ENCODE data around the gene FUT8.

The FUT8 gene

GRCh38 chr14:65594153-65594881 lies 181.8 kb downstream of the FUT8 start:
- DNase-seq = no peak
- Mint-ChIP-seq H3K27ac (no peak overlapping the region), H3K4me1 (no peaks in the 10 kb centered on the region), H3K9me3 (peaks cover 2% of the 10 kb centered on the region), H3K4me3 (no peak overlapping the region), H3K36me3 (peaks cover 9% of the 10 kb centered on the region), H3K27me3 (no peaks in the 10 kb centered on the region)
- CTCF ChIA-PET = no interaction called here

- Mint-ChIP-seq H3K27ac (no peak overlapping the region), H3K4me1 (no peaks in the 10 kb centered on the region), H3K4me3 (no peak overlapping the region), H3K36me3 (peaks cover 9% of the 10 kb centered on the region), H3K27me3 (no peaks in the 10 kb centered on the region), H3K9me3 (peaks cover 2% of the 10 kb centered on the region)
- CTCF ChIA-PET = no interaction called here
- no peak for DNase-seq
Measured at GRCh38 chr14:65594882-65595237, 182.3 kb downstream of the FUT8 start.

- Mint-ChIP-seq H3K27ac (no peak overlapping the region), H3K27me3 (no peaks in the 10 kb centered on the region), H3K4me3 (no peak overlapping the region), H3K4me1 (no peaks in the 10 kb centered on the region), H3K36me3 (peaks cover 5% of the 10 kb centered on the region), H3K9me3 (peaks cover 1% of the 10 kb centered on the region)
- no peak for DNase-seq
- CTCF ChIA-PET = no interaction called here
Measured at GRCh38 chr14:65599375-65599774, 186.8 kb downstream of the FUT8 start.

- Mint-ChIP-seq H3K4me1 (no peaks in the 10 kb centered on the region), H3K9me3 (no peaks in the 10 kb centered on the region), H3K36me3 (peaks cover 2% of the 10 kb centered on the region), H3K27me3 (no peaks in the 10 kb centered on the region), H3K27ac (no peak overlapping the region), H3K4me3 (no peak overlapping the region)
- no peak for DNase-seq
- CTCF ChIA-PET = interaction anchor here (1.0 kb wide), 1 partner anchor 11 kb away, joined by 3 read pairs; no protein-coding TSS in a partner anchor
Measured at GRCh38 chr14:65600742-65601141, 188.2 kb downstream of the FUT8 start.

GRCh38 chr14:65604535-65604934 lies 192.0 kb downstream of the FUT8 start:
- Mint-ChIP-seq H3K27me3 (no peaks in the 10 kb centered on the region), H3K36me3 (peaks cover 5% of the 10 kb centered on the region), H3K9me3 (no peaks in the 10 kb centered on the region), H3K27ac (no peak overlapping the region), H3K4me1 (no peaks in the 10 kb centered on the region), H3K4me3 (no peak overlapping the region)
- DNase-seq = no peak
- CTCF ChIA-PET = no interaction called here

GRCh38 chr14:65604936-65605335 lies 192.4 kb downstream of the FUT8 start:
- Mint-ChIP-seq H3K4me1 (no peaks in the 10 kb centered on the region), H3K9me3 (no peaks in the 10 kb centered on the region), H3K36me3 (peaks cover 5% of the 10 kb centered on the region), H3K27me3 (no peaks in the 10 kb centered on the region), H3K27ac (no peak overlapping the region), H3K4me3 (no peak overlapping the region)
- CTCF ChIA-PET = no interaction called here
- no peak for DNase-seq

- Mint-ChIP-seq H3K36me3 (peaks cover 6% of the 10 kb centered on the region), H3K4me3 (no peak overlapping the region), H3K4me1 (no peaks in the 10 kb centered on the region), H3K9me3 (no peaks in the 10 kb centered on the region), H3K27ac (no peak overlapping the region), H3K27me3 (no peaks in the 10 kb centered on the region)
- DNase-seq = no peak
- CTCF ChIA-PET = no interaction called here
Measured at GRCh38 chr14:65606460-65606859, 193.9 kb downstream of the FUT8 start.

- no peaks in the 10 kb centered on the region for H3K9me3 Mint-ChIP-seq
- no peak overlapping the region for H3K27ac Mint-ChIP-seq
- CTCF ChIA-PET = no interaction called here
Measured at GRCh38 chr14:65613131-65613650, 200.7 kb downstream of the FUT8 start.

GRCh38 chr14:65618996-65619395 lies 206.5 kb downstream of the FUT8 start:
- no peaks in the 10 kb centered on the region for H3K9me3 Mint-ChIP-seq
- no peak for DNase-seq
- H3K36me3 Mint-ChIP-seq = peaks cover 53% of the 10 kb centered on the region
- H3K4me3 Mint-ChIP-seq = no peak overlapping the region
- no peaks in the 10 kb centered on the region for H3K27me3 Mint-ChIP-seq
- H3K27ac Mint-ChIP-seq = no peak overlapping the region
- CTCF ChIA-PET = no interaction called here
- peaks cover 5% of the 10 kb centered on the region for H3K4me1 Mint-ChIP-seq

More at GRCh38 chr14:65613131-65613650, 200.7 kb downstream of the FUT8 start:
- H3K27me3 Mint-ChIP-seq = no peaks in the 10 kb centered on the region
- no peak for DNase-seq
- no peaks in the 10 kb centered on the region for H3K4me1 Mint-ChIP-seq
- peaks cover 33% of the 10 kb centered on the region for H3K36me3 Mint-ChIP-seq
- H3K4me3 Mint-ChIP-seq = no peak overlapping the region

GRCh38 chr14:65620195-65620594 lies 207.7 kb downstream of the FUT8 start:
- no peak overlapping the region for H3K27ac Mint-ChIP-seq
- no peaks in the 10 kb centered on the region for H3K9me3 Mint-ChIP-seq
- H3K4me1 Mint-ChIP-seq = peaks cover 5% of the 10 kb centered on the region
- CTCF ChIA-PET = no interaction called here
- no peaks in the 10 kb centered on the region for H3K27me3 Mint-ChIP-seq
- H3K36me3 Mint-ChIP-seq = peaks cover 51% of the 10 kb centered on the region
- DNase-seq = no peak
- no peak overlapping the region for H3K4me3 Mint-ChIP-seq

GRCh38 chr14:65622703-65623102 lies 210.2 kb downstream of the FUT8 start:
- Mint-ChIP-seq H3K4me3 (no peak overlapping the region), H3K4me1 (peaks cover 5% of the 10 kb centered on the region), H3K27me3 (no peaks in the 10 kb centered on the region), H3K9me3 (no peaks in the 10 kb centered on the region), H3K36me3 (peaks cover 36% of the 10 kb centered on the region), H3K27ac (no peak overlapping the region)
- DNase-seq = no peak
- CTCF ChIA-PET = interaction anchor here (0.7 kb wide), 1 partner anchor 81 kb away, joined by 3 read pairs; no protein-coding TSS in a partner anchor

- H3K4me1 Mint-ChIP-seq = peaks cover 5% of the 10 kb centered on the region
- CTCF ChIA-PET = interaction anchor here (1.0 kb wide), 1 partner anchor 336 kb away, joined by 3 read pairs; no protein-coding TSS in a partner anchor
- no peak for DNase-seq
- no peak overlapping the region for H3K27ac Mint-ChIP-seq
- peaks cover 32% of the 10 kb centered on the region for H3K36me3 Mint-ChIP-seq
- H3K27me3 Mint-ChIP-seq = no peaks in the 10 kb centered on the region
- H3K4me3 Mint-ChIP-seq = no peak overlapping the region
- H3K9me3 Mint-ChIP-seq = no peaks in the 10 kb centered on the region
Measured at GRCh38 chr14:65623759-65624158, 211.2 kb downstream of the FUT8 start.

GRCh38 chr14:65627315-65627714 lies 214.8 kb downstream of the FUT8 start:
- DNase-seq = no peak
- H3K27me3 Mint-ChIP-seq = no peaks in the 10 kb centered on the region
- peaks cover 17% of the 10 kb centered on the region for H3K36me3 Mint-ChIP-seq
- peaks cover 3% of the 10 kb centered on the region for H3K4me1 Mint-ChIP-seq
- H3K4me3 Mint-ChIP-seq = no peak overlapping the region
- CTCF ChIA-PET = interaction anchor here (1.7 kb wide), 1 partner anchor 332 kb away, joined by 5 read pairs; no protein-coding TSS in a partner anchor
- H3K9me3 Mint-ChIP-seq = no peaks in the 10 kb centered on the region
- no peak overlapping the region for H3K27ac Mint-ChIP-seq

GRCh38 chr14:65628664-65629063 lies 216.1 kb downstream of the FUT8 start:
- Mint-ChIP-seq H3K9me3 (no peaks in the 10 kb centered on the region), H3K4me1 (peaks cover 3% of the 10 kb centered on the region), H3K4me3 (no peak overlapping the region), H3K27me3 (no peaks in the 10 kb centered on the region), H3K27ac (no peak overlapping the region), H3K36me3 (peaks cover 15% of the 10 kb centered on the region)
- no peak for DNase-seq
- CTCF ChIA-PET = interaction anchor here (1.7 kb wide), 1 partner anchor 331 kb away, joined by 5 read pairs; no protein-coding TSS in a partner anchor

GRCh38 chr14:65631040-65631439 lies 218.5 kb downstream of the FUT8 start:
- H3K4me3 Mint-ChIP-seq = no peak overlapping the region
- peaks cover 14% of the 10 kb centered on the region for H3K4me1 Mint-ChIP-seq
- H3K9me3 Mint-ChIP-seq = peaks cover 4% of the 10 kb centered on the region
- H3K27ac Mint-ChIP-seq = no peak overlapping the region
- peaks cover 30% of the 10 kb centered on the region for H3K36me3 Mint-ChIP-seq
- no peaks in the 10 kb centered on the region for H3K27me3 Mint-ChIP-seq
- DNase-seq = no peak
- CTCF ChIA-PET = interaction anchor here (0.6 kb wide), 1 partner anchor 1319 kb away, joined by 3 read pairs; no protein-coding TSS in a partner anchor
